Fibroblast of lung (primary cell): ENCODE measurements around the gene RNF150. TPM values are rescaled to one million over a fixed set of nuclear protein-coding genes. Genes with fewer than 3 reads are reported as not detected.

Experiments used
- DNase-seq, 2 donors: peaks; one replicate each; pipeline versions ENCODE4 v3.0.0 to v3.0.0-alpha.2; 2010; ENCODE audit warnings: low read depth in 2 of 2
- H2AFZ ChIP-seq: 2 replicates; pipeline ENCODE4 v1.5.1; 2012; ENCODE audit warnings: low read length, control low read depth, inconsistent platforms
- H3K27ac ChIP-seq: 2 replicates; pipeline ENCODE4 v1.5.1; 2011; ENCODE audit warnings: low read length, control low read depth; ENCODE audit not compliant: insufficient read depth
- H3K27me3 ChIP-seq: 2 replicates; pipeline ENCODE4 v1.5.1; 2011; ENCODE audit warnings: mild to moderate bottlenecking, low read length; ENCODE audit not compliant: control insufficient read depth, insufficient read depth
- H3K36me3 ChIP-seq: 2 replicates; pipeline ENCODE4 v1.5.1; 2011; ENCODE audit warnings: low read length; ENCODE audit not compliant: control insufficient read depth, insufficient read depth
- H3K4me1 ChIP-seq: 2 replicates; pipeline ENCODE4 v1.5.1; 2011; ENCODE audit warnings: low read length; ENCODE audit not compliant: control insufficient read depth, insufficient read depth; ENCODE audit errors: extremely low read depth
- H3K4me2 ChIP-seq: 2 replicates; pipeline ENCODE4 v1.5.1; 2011; ENCODE audit warnings: low read length, control low read depth; ENCODE audit not compliant: insufficient read depth; ENCODE audit errors: extremely low read depth
- H3K4me3 ChIP-seq, 4 experiments: fragments of 200-600 bp in 1 of 4; sonication (generic) in 1 of 4; replicated peaks in 1 of 4; 2 replicates each; pipeline ENCODE4 v1.5.1; 2011 to 2016; ENCODE audit warnings: low read length in 4 of 4, low read depth in 3 of 4, mild to moderate bottlenecking in 3 of 4, control low read depth in 2 of 4, inconsistent platforms in 1 of 4, mixed read lengths in 1 of 4; ENCODE audit not compliant: insufficient read depth in 1 of 4; ENCODE audit errors: control extremely low read depth in 1 of 4
- H3K79me2 ChIP-seq: 2 replicates; pipeline ENCODE4 v1.5.1; 2012; ENCODE audit warnings: mild to moderate bottlenecking, low read length, inconsistent platforms; ENCODE audit not compliant: control insufficient read depth, insufficient read depth
- H3K9ac ChIP-seq: 2 replicates; pipeline ENCODE4 v1.5.1; 2011; ENCODE audit warnings: mild to moderate bottlenecking, low read length, control low read depth; ENCODE audit not compliant: insufficient read depth
- H3K9me3 ChIP-seq: 2 replicates; pipeline ENCODE4 v1.5.1; 2012; ENCODE audit warnings: low read depth, low read length; ENCODE audit not compliant: control insufficient read depth, insufficient read depth
- H4K20me1 ChIP-seq: 2 replicates; pipeline ENCODE4 v1.5.1; 2011; ENCODE audit warnings: low read length; ENCODE audit not compliant: control insufficient read depth, insufficient read depth; ENCODE audit errors: extremely low read depth
- EZH2 ChIP-seq: IDR thresholded peaks from 2 replicates; pipeline ENCODE4 v1.5.1; 2012; ENCODE audit warnings: low read length, control low read depth, mild to moderate bottlenecking; ENCODE audit errors: missing control alignments
- polyA plus RNA-seq, 2 donors: library from polyadenylated mRNA; depleted of rRNA in 1 of 2; stranded (reverse) in 1 of 2; unstranded in 1 of 2; fragments of >200 nt; gene quantifications; 2 replicates each; pipeline ENCODE4 v1.2.1, GENCODE V29; 2011 to 2012; ENCODE audit warnings: missing spikeins in 1 of 2
- total RNA-seq: library from RNA; depleted of rRNA; stranded (reverse); fragments of >200 nt; gene quantifications from 2 replicates; pipeline ENCODE4 v1.2.1, GENCODE V29; 2014
- TF ChIP-seq, protein P1 (sequence below), 2 donors: IDR thresholded peaks in 1 of 2; conservative IDR thresholded peaks in 1 of 2; 1 replicate in 1 of 2; 2 replicates in 1 of 2; pipeline ENCODE4 v1.5.1; 2011 to 2012; ENCODE audit warnings: low read length in 2 of 2, control low read depth in 1 of 2, inconsistent platforms in 1 of 2, low read depth in 1 of 2, mild to moderate bottlenecking in 1 of 2

The RNF150 gene
- total and polyA plus RNA-seq, 2 donors (not counting 1 experiment from before 2014, with no cell fraction given), result 0.66 to 5.6 TPM

DNA sequence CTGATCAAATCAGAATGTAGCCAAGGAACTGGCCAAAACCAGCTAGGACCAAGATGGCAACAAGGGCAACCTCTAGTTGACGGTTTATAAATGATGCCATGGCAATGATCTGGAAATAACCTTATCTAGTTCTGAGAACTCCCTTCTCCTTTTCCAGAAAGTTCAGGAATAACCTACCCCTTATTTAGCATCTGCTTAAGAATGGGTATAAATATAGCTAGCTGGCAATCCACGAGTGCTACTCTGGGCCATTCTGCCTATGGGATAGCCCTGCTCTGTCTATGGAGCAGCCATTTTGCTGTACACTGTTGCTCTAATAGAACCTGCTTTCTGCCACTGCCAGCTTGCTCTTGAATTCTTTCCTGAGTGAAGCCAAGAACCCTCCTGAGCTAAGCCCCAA lies 192.7 kb downstream of the RNF150 start:
- Histone ChIP-seq H3K79me2 (no peaks in the 10 kb centered on the region), H3K9ac (no peak overlapping the region), H3K4me1 (peaks cover 12% of the 10 kb centered on the region), H3K4me3 (no peak overlapping the region), H3K36me3 (no peaks in the 10 kb centered on the region), H3K4me2 (no peak overlapping the region), H3K9me3 (no peaks in the 10 kb centered on the region), H2AFZ (no peak overlapping the region), H3K27ac (no peak overlapping the region), H4K20me1 (no peaks in the 10 kb centered on the region), H3K27me3 (no peaks in the 10 kb centered on the region)
- no peak for DNase-seq
- TF ChIP-seq, protein P1, sequence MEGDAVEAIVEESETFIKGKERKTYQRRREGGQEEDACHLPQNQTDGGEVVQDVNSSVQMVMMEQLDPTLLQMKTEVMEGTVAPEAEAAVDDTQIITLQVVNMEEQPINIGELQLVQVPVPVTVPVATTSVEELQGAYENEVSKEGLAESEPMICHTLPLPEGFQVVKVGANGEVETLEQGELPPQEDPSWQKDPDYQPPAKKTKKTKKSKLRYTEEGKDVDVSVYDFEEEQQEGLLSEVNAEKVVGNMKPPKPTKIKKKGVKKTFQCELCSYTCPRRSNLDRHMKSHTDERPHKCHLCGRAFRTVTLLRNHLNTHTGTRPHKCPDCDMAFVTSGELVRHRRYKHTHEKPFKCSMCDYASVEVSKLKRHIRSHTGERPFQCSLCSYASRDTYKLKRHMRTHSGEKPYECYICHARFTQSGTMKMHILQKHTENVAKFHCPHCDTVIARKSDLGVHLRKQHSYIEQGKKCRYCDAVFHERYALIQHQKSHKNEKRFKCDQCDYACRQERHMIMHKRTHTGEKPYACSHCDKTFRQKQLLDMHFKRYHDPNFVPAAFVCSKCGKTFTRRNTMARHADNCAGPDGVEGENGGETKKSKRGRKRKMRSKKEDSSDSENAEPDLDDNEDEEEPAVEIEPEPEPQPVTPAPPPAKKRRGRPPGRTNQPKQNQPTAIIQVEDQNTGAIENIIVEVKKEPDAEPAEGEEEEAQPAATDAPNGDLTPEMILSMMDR (conservative IDR thresholded peaks at IDR 0.05 in 1 of 2, IDR thresholded peaks at IDR 0.05 in 1 of 2; ENCODE audit: low read depth in 1 of 2, low read length in 2 of 2), result no peak
- no peak for TF ChIP-seq EZH2

DNA sequence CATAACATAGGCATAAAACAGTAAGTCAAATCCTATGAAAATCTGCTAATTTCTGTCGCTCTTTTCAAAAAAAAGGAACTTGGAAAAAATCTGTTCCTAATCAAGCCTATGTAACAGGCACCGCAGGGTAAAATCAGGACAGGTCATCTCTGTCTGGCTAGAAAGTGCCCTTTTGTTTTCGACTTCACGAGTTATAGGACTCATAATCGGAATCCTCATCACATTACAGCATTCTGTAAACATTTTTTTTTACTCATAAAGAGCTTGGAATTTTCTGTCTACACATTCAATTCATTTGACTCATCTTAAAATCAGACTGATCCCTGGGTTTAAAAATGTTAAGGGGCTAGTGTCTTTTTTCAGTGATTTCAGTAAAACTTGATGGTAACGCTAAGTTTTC lies 195.4 kb downstream of the RNF150 start:
- Histone ChIP-seq H4K20me1 (no peaks in the 10 kb centered on the region), H3K9me3 (no peaks in the 10 kb centered on the region), H3K27ac (no peak overlapping the region), H3K27me3 (no peaks in the 10 kb centered on the region), H3K4me3 (no peak overlapping the region), H3K36me3 (no peaks in the 10 kb centered on the region), H3K4me2 (no peak overlapping the region), H3K9ac (no peak overlapping the region), H2AFZ (no peak overlapping the region), H3K4me1 (peaks cover 2% of the 10 kb centered on the region), H3K79me2 (no peaks in the 10 kb centered on the region)
- TF ChIP-seq, protein P1 (conservative IDR thresholded peaks at IDR 0.05 in 1 of 2, IDR thresholded peaks at IDR 0.05 in 1 of 2; ENCODE audit: low read depth in 1 of 2, low read length in 2 of 2), result no peak
- no peak for TF ChIP-seq EZH2
- DNase-seq, result peak; percentile 29 to 90

DNA sequence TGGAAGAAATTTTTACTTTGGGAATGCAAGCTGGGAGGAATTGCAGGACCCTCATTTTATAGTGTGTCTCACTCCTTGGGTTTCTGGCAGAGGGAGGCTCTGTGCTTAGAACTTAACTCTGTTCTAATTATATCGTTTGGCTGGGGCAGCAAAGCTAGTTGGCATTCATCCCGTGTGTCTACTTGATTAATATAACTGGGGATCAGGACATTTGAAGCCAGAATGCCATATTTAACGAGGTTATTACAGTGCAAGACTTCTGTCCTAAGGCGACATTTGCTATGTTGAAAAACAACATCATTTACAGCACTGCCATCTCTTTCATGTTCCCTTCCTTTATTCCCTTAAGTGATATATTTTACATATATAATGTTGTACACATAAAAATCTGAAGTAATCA lies 198.0 kb downstream of the RNF150 start:
- Histone ChIP-seq H2AFZ (no peak overlapping the region), H3K36me3 (no peaks in the 10 kb centered on the region), H3K4me3 (no peak overlapping the region), H3K4me2 (no peak overlapping the region), H4K20me1 (no peaks in the 10 kb centered on the region), H3K27me3 (no peaks in the 10 kb centered on the region), H3K9me3 (no peaks in the 10 kb centered on the region), H3K27ac (no peak overlapping the region), H3K4me1 (peaks cover 2% of the 10 kb centered on the region), H3K9ac (no peak overlapping the region), H3K79me2 (no peaks in the 10 kb centered on the region)
- no peak for TF ChIP-seq EZH2
- TF ChIP-seq, protein P1 (conservative IDR thresholded peaks at IDR 0.05 in 1 of 2, IDR thresholded peaks at IDR 0.05 in 1 of 2; ENCODE audit: low read depth in 1 of 2, low read length in 2 of 2), result no peak
- peak; percentile 43 to 68 for DNase-seq
